UCSD-AML1 (cell line): ENCODE results near the gene TNS1.

Source experiments
- DNase-seq: peaks from one replicate; lab custom pipeline; 2025; ENCODE audit not compliant: unreplicated experiment; lab: John Stamatoyannopoulos, UW

TNS1 gene

GRCh38 chr2:217837530-217837929, 165.3 kb downstream of the TNS1 start:
- DNase-seq, result no peak

- DNase-seq, result no peak
Measured at GRCh38 chr2:217836901-217837491, 165.8 kb downstream of the TNS1 start.

GRCh38 chr2:217835931-217836891, 166.6 kb downstream of the TNS1 start:
- no peak for DNase-seq

- DNase-seq, result no peak
Measured at GRCh38 chr2:217834744-217835513, 167.9 kb downstream of the TNS1 start.

- no peak for DNase-seq
Measured at GRCh38 chr2:217834057-217834620, 168.7 kb downstream of the TNS1 start.

GRCh38 chr2:217833439-217833838, 169.4 kb downstream of the TNS1 start:
- no peak for DNase-seq

GRCh38 chr2:217832987-217833386, 169.8 kb downstream of the TNS1 start:
- no peak for DNase-seq

- no peak for DNase-seq
Measured at GRCh38 chr2:217832115-217832514, 170.7 kb downstream of the TNS1 start.

- DNase-seq, result no peak
Measured at GRCh38 chr2:217831306-217831705, 171.5 kb downstream of the TNS1 start.

GRCh38 chr2:217830807-217831206, 172.0 kb downstream of the TNS1 start:
- no peak for DNase-seq

GRCh38 chr2:217830061-217830460, 172.7 kb downstream of the TNS1 start:
- DNase-seq, result no peak

GRCh38 chr2:217829420-217829819, 173.4 kb downstream of the TNS1 start:
- DNase-seq, result no peak

- no peak for DNase-seq
Measured at GRCh38 chr2:217828336-217828735, 174.5 kb downstream of the TNS1 start.

- DNase-seq, result no peak
Measured at GRCh38 chr2:217827430-217828201, 175.2 kb downstream of the TNS1 start.

GRCh38 chr2:217826991-217827390, 175.8 kb downstream of the TNS1 start:
- DNase-seq, result no peak

GRCh38 chr2:217826520-217826919, 176.3 kb downstream of the TNS1 start:
- no peak for DNase-seq

- DNase-seq, result no peak
Measured at GRCh38 chr2:217825469-217826235, 177.1 kb downstream of the TNS1 start.

GRCh38 chr2:217824223-217824622, 178.6 kb downstream of the TNS1 start:
- no peak for DNase-seq

GRCh38 chr2:217823626-217824025, 179.2 kb downstream of the TNS1 start:
- no peak for DNase-seq
